NCI-H1417 (cell line): ENCODE measurements around the gene PSMA5.
"Not testable (repeated sequence)": the region's sequence is repeated elsewhere in the genome, so short reads cannot be mapped to it uniquely, and the experiment has no call there.

ENCODE experiments used
- DNase-seq, 3 experiments: peaks; one replicate each; lab custom pipeline; 2025; lab: John Stamatoyannopoulos, UW

PSMA5 gene

GRCh38 chr1:109426281-109427170 is at the start of gene PSMA5:
TSS of gene PSMA5 (minus strand) at chr1:109426448. CDS start at chr1:109426330, 118 bp downstream.
- peak; percentile 97 to 100 (median 97) for DNase-seq

- DNase-seq, result no peak
Measured at GRCh38 chr1:109475261-109475660, 49.0 kb upstream of the PSMA5 start.

DNA sequence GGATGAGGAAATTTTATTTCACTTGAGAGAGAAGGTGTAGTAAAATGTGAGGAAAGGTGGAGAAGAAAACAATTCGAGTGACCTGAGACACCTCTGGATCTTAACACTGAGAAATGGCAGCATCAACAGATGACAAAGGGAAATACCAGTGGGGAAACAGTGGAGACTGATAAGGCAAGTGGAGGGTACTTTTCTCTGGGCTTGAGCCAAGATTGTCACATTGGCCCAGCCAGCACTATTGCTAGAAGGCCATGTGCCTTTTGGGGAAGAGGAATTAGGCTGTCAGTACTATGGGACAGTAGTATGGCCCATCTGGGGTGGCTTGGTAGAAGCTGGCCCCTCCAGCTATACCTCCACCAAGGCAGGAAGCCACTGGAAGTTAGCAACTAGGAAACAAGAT is 48.4 kb upstream of the PSMA5 start:
- DNase-seq, result no peak

- DNase-seq, result not testable (repeated sequence)
Measured at GRCh38 chr1:109473284-109474057, 47.2 kb upstream of the PSMA5 start.

DNA sequence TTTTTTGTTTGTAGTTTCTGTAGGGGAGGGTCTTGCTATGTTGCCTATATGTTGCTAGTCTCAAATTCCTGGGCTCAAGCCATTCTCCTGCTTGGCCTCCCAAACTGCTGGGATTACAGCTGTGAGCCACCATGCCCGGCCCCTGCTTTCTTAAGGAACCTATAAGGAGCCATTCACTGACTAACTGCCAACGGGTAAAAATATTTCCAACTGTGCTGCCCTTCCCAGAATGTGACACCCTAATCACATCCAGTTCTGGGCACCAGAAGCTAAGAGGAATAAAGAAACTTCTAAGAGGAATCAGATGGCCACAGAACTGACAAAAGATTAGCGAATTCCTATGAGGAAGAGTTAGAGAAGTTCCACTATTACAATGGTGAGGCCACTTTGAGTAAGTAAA is 46.5 kb upstream of the PSMA5 start:
- DNase-seq, result no peak

- DNase-seq, result no peak
Measured at GRCh38 chr1:109470245-109470644, 44.0 kb upstream of the PSMA5 start.

DNA sequence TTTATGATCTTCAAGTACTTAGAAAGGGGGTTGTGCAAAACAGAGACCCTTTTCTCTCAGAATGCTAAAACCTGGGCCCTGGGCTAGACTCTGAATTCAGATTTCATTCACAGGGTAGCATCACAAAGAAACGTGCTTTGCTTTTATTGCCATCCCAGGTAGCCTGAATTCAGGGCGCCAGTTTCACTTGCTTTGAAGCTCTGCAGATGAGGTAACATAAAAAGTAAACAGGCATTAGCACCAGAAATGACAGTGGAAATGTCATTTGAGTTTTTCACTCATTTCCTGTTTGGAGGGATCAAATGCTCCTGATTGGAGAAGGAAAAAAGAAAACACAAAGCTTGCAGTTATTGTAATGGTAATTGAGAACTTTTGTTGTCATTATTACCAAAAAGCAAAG is 42.7 kb upstream of the PSMA5 start:
- peak in 2 of 3 experiments; percentile 4 to 12 for DNase-seq

DNA sequence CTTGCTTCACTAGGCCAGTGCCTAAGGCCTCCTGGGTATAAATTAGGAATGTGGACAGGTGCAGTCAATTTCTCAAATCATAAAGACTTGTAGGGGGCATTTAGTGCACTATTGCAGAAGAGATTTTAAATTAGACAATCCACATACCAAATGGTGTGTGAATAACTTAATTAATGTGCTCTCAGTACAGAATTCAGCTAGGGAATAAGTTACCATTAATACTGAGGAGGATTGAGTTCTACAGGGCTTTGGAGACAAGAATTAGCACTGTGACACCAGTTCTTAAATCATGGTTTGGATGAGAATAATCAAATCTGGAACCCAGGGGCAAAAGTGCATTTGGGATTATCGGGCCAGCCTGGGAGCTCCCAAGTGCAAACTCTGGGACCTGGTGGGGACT is 41.8 kb upstream of the PSMA5 start:
- DNase-seq, result no peak

DNA sequence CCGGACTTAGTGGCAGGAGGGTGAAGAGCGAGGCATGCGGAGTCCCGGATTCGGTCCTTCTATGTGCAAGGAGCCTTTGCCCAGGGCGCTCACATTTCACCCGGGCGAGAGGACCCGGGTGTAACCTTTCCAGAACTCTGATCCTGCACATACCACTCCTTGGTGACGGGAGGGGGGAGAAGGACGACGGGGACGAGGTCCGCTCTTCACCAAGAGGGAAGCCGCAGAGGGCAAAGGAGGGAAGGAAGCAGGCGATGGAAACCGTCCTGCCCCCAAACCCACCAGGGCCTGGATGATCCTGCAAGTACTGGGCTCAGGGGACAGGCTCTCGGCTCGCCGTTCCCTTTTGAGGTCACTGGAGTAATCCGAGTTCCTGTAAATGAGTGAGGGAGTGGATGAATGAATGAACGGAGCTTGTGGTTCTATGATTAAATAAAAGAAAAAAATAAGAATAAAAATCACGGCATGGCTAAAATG is 41.1 kb upstream of the PSMA5 start:
- no peak for DNase-seq

- peak in 2 of 3 experiments; percentile 37 to 41 for DNase-seq
Measured at GRCh38 chr1:109466452-109467300, 40.4 kb upstream of the PSMA5 start, which contains the start of gene SYPL2. TSS of gene SYPL2 (plus strand) at chr1:109466546. CDS start at chr1:109466844, 298 bp downstream.

DNA sequence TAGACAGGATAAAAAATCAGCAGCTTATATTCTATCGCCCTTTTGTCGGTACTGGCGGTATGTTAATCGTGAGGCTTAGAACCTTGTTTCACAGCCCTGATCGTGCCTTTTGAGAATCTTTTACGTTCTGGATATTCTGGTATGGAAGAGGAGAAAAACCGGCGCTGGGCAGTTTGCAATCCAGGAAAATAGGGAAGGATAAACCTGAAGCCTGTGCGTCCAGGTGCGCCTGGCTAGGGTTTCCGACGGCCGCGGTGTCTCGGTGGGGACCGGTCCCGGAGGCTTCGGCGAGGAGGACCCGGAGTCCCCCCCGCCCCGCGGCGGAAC is 39.8 kb upstream of the PSMA5 start:
- DNase-seq, result peak in 1 of 3 experiments; percentile 41

GRCh38 chr1:109457819-109458218 is 31.6 kb upstream of the PSMA5 start:
- no peak for DNase-seq

DNA sequence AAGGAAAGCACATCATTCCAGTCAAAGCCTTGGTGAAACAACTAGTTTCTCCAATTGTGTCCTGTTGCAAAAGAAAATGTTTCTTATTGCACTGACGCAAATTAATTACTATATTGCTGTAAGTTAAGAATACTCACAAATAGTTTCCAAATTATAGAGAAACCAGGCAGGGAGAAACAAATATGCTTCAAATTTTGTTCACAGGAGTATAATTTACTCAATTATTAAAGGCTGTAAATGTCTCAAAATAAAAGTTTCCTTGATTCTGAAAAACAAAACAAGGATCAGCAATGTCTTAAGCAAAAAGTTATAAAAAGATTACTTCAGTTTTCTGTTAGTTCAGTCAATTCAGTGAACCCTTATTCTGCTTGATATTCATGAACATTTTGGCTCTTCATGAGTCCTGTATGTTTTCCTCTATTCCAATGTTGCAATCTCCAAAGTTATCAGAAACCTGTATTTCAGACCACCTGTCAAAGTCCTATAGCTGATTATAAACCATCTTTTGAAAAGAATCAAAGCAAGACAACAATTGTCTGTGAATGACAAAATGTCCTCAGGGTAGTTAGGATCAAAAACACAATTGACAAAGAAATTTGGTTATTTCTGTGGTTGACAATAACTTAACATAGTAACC is 28.4 kb upstream of the PSMA5 start:
- no peak for DNase-seq

DNA sequence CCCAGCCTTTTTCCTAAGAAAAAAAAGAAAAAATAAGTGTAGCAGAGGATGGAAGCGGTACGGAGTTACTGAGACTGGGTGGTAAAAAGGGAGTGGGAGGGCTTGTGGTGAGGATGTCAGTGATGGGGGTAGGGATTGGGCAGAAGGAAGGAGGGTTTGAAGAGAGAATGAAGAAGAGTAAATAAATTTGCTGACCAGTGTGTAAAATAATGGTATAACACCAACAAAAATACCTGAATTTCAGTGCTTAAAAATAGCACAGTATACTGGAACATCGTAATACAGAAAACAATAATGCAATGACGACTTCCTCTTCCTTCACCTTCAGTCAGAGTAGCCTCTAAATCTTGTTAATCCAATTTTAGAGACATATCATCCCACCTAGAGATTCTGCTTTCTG is 21.3 kb upstream of the PSMA5 start:
- no peak for DNase-seq

GRCh38 chr1:109445949-109446695 is 19.9 kb upstream of the PSMA5 start:
- DNase-seq, result not testable (repeated sequence)

GRCh38 chr1:109444346-109444745 is 18.1 kb upstream of the PSMA5 start:
- no peak for DNase-seq

DNA sequence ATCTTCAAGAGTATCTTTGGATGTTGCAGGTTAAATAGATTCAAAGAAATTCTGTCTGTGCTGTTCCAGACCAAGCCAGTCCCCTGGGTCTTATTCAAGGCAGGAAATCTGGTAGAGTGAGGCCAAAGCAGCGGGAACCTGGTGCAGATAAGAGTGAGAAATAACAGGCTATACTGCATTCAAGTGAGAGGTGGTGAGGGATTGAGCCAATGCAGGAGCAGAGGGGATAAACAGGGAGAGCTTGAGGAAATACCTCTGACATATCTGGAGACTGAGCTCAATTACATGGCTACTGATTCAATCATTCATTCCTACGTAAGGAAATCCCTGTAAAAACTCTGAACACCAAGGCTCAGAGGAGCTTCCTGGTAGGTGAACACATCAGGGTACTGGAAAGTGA is 17.2 kb upstream of the PSMA5 start:
- no peak for DNase-seq

GRCh38 chr1:109441069-109441468 is 14.8 kb upstream of the PSMA5 start:
- no peak for DNase-seq

GRCh38 chr1:109438798-109439297 is 12.6 kb upstream of the PSMA5 start:
- DNase-seq, result no peak

DNA sequence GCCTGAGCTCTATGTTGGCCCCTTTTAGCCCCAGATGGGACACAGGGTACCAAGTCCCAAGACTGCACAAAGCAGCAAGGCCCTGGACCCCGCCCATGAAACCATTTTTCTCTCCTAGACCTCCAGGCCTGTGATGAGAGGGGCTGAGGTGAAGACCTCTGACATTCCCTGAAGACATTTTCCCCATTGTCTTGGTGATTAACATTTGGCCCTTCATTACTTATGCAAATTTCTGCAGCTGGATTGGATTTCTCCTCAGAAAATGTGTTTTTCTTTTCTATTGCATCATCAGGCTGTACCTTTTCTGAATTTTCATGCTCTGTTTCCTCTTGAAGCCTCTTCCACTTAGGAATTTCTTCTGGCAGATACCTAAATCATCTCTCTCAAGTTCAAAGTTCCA is 8.2 kb upstream of the PSMA5 start:
- no peak for DNase-seq

DNA sequence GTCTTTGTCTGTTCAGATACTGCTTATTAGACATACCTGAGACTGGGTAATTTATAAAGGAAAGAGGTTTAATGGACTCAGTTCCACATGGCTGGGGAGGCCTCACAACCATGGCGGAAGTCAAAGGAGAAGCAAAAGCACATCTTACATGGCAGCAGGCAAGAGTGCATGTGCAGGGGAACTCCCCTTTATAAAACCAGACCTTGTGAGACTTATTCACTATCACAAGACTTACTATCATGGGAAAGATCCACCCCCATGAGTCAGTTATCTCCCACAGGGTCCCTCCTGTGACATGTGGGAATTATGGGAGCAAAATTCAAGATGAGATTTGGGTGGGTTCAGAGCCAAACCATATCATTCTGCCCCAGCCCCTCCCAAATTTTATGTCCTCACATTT is 7.1 kb upstream of the PSMA5 start:
- no peak for DNase-seq
